PC-9 (cell line): ENCODE results near the gene PPAN.

Experiments
- CTCF ChIP-seq: fragments of 200-600 bp; sonication (generic); conservative IDR thresholded peaks from 2 replicates; pipeline ENCODE4 v1.6.1; 2017; ENCODE audit warnings: mixed run types, antibody characterized with exemption, mild to moderate bottlenecking, moderate library complexity
- EZH2 ChIP-seq: fragments of 200-600 bp; sonication (generic); IDR thresholded peaks from 2 replicates; pipeline ENCODE4 v1.8.0; 2017; ENCODE audit warnings: antibody characterized with exemption, low read depth

DNA sequence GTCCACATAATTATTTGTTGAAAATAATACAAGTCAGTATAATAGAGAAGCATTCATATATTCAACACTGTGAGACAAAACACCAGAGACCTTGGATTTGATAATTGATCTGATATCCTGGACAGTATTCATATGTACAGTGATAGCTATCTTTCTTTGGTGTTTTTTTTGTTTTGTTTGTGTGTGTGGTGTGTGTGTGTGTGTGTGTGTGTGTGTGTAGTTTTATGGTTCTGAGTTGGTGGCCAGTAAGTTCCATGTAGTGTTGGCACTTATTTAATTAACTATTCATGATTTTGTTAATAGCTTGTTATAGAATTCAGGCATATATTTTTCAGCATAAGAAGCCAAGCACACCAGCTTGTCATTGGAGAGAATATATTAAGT lies 2.0 kb upstream of the PPAN start:
- TF ChIP-seq CTCF (no peak), EZH2 (no peak)
